ENCODE data around the gene PFKP. TPM values are rescaled to one million over a fixed set of nuclear protein-coding genes. Genes with fewer than 3 reads are reported as not detected.

The PFKP gene
- 122 and 201 TPM in 2 replicates for total RNA-seq

GRCh38 chr10:3067118-3067858, at the start of gene PFKP:
TSS of gene PFKP (plus strand) at chr10:3067548. CDS start at chr10:3067596, 48 bp downstream.

GRCh38 chr10:3172446-3173170, 105.3 kb downstream of the PFKP start, which contains the start of gene PITRM1:
TSS of gene PITRM1 (minus strand) at chr10:3172782. CDS start at chr10:3172772, 10 bp downstream.

Other genes with a start within 250 kb of the PFKP start
- gene PITRM1, start 105.2 kb downstream of the PFKP start, total RNA-seq, result 122 and 123 TPM in 2 replicates